SHP77 treated with DMSO at 0.1 percent for 48 hours (cell line): Measurements from ENCODE around the gene CFAP91.
"Not testable (repeated sequence)": the region's sequence is repeated elsewhere in the genome, so short reads cannot be mapped to it uniquely, and the experiment has no call there.

ENCODE experiments used
- DNase-seq: peaks from one replicate; lab custom pipeline; 2025; lab: John Stamatoyannopoulos, UW

Gene CFAP91

GRCh38 chr3:119677641-119677934 lies 25.2 kb upstream of the CFAP91 start:
- no peak for DNase-seq

GRCh38 chr3:119678209-119678608 lies 24.6 kb upstream of the CFAP91 start:
- DNase-seq = not testable (repeated sequence)

GRCh38 chr3:119679874-119680273 lies 22.9 kb upstream of the CFAP91 start:
- no peak for DNase-seq

GRCh38 chr3:119681279-119681678 lies 21.5 kb upstream of the CFAP91 start:
- DNase-seq = no peak

- DNase-seq = no peak
These were observed 19.4 kb upstream of the CFAP91 start for GRCh38 chr3:119683421-119683820.

GRCh38 chr3:119690043-119690656 lies 12.7 kb upstream of the CFAP91 start:
- DNase-seq = no peak

GRCh38 chr3:119695480-119695879 lies 7.3 kb upstream of the CFAP91 start:
- DNase-seq = no peak

GRCh38 chr3:119697394-119697793 lies 5.4 kb upstream of the CFAP91 start:
- DNase-seq = no peak

GRCh38 chr3:119700269-119700919 lies 2.4 kb upstream of the CFAP91 start:
- DNase-seq = no peak

GRCh38 chr3:119700920-119701734 lies 1.7 kb upstream of the CFAP91 start:
- no peak for DNase-seq

- no peak for DNase-seq
These were observed 1.2 kb downstream of the CFAP91 start for GRCh38 chr3:119703820-119704531.

- no peak for DNase-seq
These were observed 12.3 kb downstream of the CFAP91 start for GRCh38 chr3:119715105-119715504.

- DNase-seq = no peak
These were observed 14.2 kb downstream of the CFAP91 start for GRCh38 chr3:119716998-119717397.

GRCh38 chr3:119717520-119717919 lies 14.7 kb downstream of the CFAP91 start:
- DNase-seq = no peak

GRCh38 chr3:119723022-119723421 lies 20.2 kb downstream of the CFAP91 start:
- no peak for DNase-seq

- DNase-seq = no peak
These were observed 24.1 kb downstream of the CFAP91 start for GRCh38 chr3:119726909-119727308.

GRCh38 chr3:119729996-119730395 lies 27.2 kb downstream of the CFAP91 start:
- DNase-seq = no peak

GRCh38 chr3:119731560-119732343 lies 28.9 kb downstream of the CFAP91 start:
- no peak for DNase-seq

GRCh38 chr3:119733812-119734211 lies 31.0 kb downstream of the CFAP91 start:
- DNase-seq = no peak

GRCh38 chr3:119738741-119739140 lies 35.9 kb downstream of the CFAP91 start:
- no peak for DNase-seq

- no peak for DNase-seq
These were observed 39.1 kb downstream of the CFAP91 start for GRCh38 chr3:119741657-119742590.
